GM21360 (cell line): Measurements from ENCODE around the gene TBX4.

Source experiments
- ATAC-seq: cut with Tn5 transposase; IDR thresholded peaks from one replicate; pipeline ENCODE4 v1.9.1; 2021; ENCODE audit warnings: mild to moderate bottlenecking, moderate library complexity; ENCODE audit not compliant: unreplicated experiment

The TBX4 gene

DNA sequence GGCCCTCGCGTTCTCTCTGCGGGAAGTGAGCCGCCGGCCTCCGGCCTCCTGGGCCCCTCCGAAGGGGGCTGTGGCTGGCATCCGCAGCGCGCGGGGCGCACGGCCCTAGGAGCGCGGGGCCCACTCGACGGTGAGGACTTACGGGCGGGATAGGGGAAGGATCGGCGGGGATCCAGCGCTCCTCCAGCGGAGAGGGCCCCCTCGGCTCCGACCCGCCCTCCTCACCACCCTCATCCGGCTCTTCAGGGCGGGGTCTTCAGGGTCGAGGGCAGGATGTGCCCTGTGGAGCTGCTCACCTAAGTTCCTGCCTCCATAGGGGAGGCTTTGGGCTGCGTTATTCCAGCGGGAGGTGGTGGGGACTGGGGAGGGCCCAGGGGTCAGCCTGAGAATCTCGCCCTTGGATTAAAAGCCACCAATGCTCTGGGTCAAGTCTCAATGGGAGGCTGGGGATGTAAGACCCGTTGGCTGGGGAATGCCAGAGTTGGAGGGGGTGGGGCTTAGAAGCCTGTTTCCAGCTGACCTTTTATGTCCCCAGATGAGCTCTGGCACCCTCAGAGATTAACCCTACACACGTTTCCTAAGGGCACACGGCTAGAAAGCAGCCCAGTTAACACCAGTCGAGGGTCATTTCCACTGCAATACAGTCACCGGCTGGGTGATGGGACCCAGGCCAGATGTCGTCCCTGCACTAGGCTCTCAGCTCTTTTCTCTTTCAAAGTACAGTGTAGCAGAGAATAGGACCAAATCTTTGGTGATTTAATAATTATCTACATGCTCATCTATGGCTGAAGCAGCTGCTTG, 39.2 kb upstream of the TBX4 start:
- no peak for ATAC-seq

DNA sequence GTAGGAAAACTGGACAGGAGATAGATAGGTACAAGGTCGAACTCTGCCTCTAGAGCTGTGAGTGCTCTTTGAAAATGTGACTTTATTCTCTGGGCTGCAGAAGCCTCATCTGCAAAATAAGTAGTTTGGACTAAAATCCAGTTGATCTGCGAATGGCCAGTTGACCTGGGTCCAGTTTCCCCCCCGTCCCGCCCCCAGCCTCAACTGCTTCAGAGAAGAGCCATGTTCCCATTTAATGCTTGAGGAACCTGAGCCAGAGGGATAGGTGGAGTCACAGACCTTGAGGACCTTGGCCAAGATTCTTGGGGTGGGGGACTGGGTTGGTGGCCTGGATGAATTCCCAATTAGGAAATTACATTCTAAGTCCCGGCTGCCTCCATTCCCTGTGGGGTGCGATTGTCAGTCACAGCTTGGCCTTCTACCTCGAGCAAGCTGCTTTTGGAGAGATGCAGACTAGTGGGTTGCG, 38.5 kb upstream of the TBX4 start:
- ATAC-seq: no peak

DNA sequence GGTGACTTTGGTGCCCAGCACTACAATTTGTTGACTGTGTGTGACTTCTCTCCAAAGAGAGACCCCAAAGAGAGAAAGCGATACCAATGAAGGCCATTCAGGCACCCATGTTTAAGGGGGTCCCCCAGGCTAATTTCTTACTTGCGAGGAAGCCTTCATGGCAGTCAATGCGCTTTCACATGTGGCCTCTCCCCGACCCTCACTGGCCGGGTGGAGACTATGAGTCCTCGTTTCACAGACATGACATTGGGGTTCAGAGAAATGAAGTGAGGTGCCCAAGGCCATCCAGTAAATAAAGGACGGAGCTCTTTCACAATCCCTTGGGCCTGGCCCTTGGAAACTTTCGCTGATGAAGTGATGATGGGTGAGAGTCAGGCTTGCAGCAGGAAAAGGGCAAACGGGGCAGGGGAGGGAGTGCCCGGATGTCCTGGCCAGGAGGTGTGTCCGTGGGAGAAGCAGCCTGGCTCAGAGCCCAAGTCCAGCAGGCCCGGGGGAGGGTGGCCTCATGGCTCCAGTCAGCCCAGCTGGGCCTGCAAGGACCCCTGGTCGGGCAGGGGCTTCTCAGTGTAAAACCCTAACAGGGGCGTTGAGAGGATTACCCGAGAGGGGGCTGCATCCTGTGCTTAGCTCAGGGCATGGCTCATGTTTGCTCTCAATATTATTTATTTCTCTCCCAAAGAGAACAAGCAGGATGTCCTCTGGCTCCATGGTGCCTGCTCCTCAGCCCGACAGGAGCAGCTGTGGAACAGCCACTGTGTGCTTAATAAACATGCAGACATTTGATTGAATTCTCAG, 37.9 kb upstream of the TBX4 start:
- no peak for ATAC-seq

DNA sequence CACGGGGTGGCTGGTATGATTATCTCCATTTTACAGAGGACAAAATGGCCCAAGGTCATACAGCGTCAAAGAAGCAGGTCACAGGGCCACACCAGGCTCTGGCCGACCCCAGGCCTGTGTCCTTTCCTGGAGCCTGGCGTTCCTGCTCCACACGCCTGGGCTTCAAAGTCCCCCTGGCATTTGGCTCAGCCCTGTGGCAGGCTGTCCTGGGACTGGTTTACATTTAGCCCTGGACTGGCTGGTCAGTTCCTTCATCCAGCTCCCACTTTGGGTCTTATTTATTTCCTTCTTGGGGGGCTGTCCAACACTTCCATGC, 37.3 kb upstream of the TBX4 start:
- ATAC-seq: no peak

DNA sequence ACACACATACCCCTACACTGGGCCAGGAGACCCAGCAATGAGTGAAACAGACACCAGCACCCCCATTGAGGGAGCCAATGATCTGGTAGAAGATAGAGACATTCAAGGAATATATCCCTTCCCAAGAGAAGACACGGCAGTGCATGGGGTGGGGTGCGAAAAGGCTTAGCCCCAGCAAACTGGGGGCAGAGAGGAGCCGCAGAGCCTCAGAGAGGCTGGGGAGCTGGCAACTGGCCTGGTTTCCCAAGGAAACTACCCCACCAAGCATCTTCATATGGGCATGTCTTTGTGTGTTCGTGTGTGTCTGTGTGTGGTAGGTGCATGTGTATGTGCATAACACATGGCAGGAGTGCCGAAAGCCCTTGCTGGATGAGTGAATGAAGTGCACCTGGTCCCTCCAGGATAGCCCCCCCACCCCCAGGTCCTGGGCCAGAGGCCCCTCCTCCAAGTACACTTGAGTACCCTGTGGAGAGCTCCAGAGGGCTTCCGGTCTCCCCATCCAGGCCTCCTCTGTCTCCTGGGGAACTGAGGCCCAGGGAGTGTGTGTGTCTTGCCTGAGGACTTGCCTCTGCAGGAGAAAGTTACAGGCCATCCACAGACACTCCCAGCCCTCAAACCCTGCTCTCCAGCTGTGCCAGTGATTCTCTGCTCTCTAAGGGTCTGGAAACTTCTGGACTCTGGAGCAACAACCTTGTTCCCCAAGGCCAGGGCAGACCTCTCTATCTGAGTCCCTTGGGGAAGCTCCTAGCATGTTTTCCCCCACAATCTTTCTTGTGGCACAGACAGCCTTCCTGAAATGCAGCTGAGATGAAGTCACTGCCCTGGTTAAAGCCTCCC, 36.6 kb upstream of the TBX4 start:
- ATAC-seq: no peak

DNA sequence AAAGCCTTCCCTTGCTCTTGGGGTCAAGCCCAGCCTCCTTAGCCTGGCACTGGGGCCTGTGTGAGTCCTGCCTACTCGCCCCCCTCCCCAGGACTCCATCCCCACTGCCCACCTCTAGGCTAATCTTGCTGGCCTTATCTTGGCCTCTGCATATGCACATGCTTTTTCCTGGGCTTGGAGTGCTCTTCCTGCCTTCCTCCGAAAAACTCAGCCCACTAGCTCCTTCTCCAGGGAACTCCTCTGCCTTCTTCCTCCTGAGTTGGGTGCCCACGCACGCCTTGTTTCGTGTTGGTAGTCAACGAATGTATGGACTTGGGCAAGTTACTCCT, 36.0 kb upstream of the TBX4 start:
- ATAC-seq: no peak

DNA sequence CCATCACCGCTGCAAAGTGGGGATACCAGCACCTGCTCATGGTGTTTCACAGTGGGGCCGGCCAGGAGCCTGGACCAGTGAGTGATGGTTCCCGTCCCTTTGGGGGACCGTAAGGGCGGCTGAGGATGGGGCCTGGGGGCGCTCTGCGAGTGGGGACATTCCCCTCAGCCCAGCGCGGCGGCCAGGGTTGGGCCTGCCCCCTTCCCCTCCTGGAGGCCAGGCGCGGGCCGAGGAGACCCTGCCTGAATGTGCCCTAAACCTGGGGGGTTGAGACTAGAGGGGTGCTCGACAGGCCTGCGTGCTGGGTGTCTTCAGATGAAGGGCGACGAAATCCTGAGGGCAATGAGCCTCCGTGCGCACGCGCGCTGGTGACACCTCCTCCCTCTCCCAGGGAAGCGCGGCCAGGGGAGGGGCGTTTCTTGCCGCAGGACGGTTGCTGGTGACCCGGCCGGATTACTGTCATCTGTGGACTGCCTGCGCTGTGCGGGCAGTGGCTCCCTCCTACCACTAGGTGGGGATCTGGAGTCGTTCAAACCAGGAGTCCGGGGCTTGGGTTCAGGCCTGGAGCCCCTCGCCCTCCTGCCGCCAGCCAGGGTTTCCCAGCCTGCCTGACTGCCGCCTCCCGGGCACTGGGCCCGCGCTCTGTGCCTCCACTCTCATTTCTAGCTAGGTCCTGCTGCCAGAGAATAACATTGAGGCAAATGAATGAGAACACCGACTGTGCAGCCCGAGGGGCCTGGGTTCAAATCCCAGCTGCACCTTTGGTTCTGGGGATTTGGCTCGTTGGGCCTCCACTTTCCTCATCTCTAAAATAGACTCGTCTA, 35.5 kb upstream of the TBX4 start:
- no peak for ATAC-seq

DNA sequence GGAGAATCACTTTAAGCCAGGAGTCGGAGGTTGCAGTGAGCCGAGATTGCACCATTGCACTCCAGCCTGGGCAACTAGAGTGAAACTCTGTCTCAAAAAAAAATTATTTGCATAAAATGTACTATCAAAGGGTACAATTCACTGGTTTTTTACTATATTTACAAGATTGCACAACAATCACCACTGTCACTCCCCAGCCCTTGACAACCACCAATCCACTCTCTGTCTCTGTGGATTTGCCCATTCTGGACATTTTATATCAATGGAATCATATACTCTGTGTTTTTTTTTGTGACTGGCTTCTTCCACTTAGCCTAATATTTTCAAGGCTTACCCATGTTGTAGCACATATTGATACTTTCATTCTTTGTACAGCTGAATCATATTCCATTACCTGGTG, 33.8 kb upstream of the TBX4 start:
- no peak for ATAC-seq

DNA sequence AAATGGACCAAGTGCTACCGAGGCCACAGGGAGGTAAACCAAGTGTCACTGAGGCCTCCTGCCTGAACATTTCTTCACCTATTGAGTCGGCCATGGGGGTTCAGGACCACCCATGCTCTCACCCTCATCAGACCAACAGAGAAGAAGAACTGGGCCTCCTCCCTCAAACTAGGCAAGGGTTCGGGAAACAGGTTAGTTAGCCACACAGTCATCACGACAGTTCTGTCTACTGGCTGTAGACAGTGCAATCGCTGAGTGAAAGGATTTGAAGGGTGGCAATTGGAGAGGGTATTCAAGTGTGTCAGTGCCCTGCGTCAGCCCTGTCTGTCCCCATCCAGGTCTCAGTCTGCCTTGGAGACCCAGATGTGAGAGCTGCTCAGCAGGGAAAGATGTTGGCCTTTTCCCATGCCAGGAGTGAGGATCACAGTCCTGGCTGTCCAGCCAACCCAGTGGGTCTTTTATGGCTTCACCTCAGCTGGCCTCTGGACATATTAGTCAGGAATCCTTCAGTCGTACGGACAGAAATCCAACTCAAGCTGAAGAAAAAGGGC, 32.7 kb upstream of the TBX4 start:
- ATAC-seq: no peak

DNA sequence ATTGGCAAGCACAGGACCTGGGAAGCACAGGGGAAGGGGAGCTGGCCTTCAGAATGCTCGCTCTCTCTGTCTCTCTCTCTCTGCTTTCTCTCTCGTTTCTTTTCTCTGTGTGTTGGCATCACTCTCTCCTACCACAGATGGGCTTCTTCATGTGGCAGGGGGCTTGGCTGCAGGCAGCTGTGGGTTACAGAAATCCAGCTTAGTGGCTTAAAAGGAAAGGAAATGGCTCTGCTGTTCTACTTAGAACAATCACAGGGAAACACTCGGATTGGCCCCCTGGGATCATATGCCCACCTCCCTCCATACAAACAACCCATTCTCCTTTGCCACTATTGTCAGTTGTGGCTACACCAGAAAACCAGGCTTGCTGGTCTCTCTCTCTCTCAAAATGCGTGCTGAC, 32.2 kb upstream of the TBX4 start:
- ATAC-seq: no peak

DNA sequence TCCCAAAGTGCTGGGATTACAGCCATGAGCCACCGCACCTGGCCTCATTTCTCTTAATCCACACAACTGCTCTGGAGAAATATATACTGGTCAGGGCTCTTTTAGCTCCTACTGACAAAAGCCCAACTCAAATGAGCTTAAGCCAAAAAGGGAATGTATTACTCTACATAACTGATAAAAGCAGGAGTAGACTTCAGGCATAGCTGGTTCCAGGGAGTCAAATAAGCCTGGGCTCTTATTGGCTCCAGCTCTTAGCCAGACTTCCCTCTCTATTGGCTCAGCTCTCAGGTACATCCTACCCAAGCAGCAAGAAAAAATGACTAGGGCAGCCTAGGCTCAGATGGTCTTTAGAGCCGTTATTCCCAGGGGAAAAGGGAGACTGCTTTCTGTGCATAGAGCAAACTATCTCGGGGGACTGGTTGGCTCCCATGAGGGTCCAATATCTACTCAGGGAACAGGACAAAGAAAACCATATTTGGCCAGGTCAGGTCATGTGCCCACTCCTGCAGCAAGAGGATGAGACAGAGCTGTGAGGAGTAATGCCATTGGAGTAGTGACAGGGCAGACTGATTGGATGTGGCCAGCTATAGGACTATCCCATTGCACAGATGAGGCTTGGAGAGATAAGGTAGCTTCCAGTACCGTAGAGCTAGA, 31.4 kb upstream of the TBX4 start:
- ATAC-seq: no peak

DNA sequence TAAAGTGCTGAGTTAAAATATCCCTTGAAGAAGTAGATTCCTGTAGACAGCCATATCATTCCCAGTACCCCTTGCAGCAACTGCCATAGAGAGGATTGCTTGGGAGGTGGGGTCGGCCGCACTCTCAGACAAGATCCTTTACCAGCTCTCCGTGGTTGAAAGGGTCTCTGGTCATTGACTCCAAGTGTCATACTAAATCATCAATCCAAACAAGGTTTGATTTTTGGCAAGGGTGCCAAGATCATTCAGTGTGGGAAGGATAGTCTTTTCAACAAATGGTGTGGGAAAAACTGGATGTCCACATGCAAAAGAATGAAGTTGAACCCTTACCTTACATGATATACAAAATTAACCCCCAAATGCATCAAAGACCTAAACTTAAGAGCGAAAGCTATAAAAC, 30.8 kb upstream of the TBX4 start:
- ATAC-seq: no peak

DNA sequence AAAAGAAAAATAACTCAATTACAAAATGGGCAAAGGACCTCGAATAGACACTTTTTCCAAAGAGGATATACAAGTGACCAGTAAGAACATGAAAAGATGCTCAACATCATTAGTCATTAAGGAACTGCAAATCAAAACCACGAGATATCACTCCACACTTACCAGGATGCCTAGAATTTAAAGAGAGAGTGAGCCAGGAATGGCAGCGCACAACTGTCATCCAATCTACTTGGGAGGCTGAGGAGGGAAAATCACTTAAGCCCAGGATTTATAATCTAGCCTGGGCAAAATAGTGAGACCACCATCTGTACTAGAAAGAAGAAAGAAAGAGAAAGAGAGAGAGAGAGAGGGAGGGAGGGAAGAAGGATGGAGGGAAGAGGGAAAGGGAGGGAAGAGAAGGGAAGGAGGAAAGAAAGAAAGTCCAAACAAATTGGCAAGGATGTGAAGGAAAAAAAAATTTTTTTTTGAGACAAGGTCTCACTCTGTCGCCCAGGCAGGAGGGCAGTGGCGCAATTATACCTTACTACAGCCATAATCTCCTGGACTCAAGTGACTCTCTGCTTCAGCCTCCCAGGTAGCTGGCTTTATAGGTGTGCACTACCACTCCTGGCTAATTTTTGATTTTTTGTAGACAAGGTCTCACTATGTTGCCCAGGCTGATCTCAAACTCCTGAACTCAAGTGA, 30.0 kb upstream of the TBX4 start:
- ATAC-seq: no peak

DNA sequence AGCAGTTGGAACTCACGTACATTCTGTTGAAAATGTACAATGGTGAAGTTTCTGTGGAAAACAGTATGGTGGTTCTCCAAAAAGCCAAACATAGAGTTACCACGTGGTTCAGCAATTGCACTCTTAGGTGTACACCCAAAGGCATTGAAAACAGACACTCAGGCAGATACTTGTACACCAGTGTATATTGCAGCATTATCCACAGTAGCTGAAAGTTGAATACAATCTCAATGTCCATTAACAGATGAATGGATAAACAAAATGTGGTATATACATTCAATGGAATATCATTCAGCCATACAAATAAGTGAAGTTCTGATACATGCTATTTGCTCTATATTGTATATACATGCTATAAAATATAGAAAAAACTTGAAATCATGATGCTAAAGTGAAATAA, 29.4 kb upstream of the TBX4 start:
- ATAC-seq: no peak

DNA sequence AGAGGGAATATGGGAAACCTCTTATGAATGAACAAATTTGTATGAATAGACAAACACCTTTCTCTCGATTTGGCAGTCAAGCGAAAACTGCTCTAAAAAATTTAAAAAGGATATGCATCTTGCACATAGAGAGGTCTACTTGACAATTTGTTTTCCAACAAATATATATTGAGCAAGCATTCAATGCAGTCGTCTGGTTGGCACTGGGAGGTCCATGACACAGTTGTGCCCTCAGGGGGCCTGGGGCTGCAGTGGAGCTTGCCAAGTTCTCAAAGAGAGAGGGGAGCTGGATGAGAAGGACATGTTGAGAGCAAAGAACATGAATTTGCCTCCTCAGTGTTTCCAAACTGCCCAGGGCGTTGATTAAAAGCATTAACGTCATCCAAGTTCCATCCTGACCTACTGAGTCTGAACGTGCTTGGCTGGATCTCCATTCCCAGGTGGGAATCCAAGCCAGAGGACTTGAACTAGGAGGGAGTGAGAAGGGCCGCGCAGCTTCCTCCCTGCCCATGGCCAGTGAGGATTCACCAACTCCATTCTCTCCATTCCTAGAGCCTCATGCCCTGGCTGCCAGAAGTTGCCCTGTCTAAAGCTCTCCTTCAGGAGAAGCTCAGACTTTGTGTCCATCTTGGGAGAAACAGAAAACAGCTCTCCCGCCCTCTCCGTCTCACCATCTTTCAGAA, 28.1 kb upstream of the TBX4 start:
- no peak for ATAC-seq

DNA sequence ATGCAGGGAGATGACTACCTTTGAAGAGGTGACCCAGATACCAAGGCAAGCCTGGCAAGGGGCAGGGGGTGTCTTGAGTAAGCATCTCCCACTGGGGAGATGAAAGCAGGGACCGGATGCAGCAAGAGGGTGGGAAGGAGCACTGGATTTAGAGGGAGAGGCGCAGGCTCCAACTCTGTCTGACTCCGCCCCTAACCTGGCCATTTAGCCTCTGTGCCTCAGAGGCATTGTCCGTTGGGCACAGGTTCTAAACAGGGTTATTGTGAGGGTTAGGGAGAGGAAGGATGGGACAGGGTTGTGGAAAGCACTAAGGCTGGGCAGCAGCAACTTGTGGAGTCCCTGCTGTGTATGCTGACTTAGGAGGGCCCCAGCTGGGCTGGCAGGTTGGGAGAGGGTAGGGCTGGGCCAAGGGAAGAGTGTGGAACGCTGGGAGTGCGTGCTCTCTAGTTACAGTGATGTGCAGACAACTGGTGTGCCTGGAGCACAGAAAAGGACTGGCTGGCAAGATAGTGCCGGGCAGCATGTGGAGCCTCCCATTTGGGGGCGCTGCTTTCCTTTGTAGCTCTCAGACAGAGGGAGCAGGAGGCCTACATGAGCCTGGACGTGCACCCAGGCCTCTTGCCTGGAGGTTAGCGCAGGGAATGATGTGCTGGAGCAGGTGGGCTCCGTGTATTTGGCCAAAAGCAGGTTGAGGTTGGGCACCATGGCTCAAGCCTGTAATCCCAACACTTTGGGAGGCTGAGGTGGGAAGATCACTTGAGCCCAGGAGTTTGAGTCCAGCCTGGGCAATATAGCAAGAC, 26.3 kb upstream of the TBX4 start:
- ATAC-seq: no peak

DNA sequence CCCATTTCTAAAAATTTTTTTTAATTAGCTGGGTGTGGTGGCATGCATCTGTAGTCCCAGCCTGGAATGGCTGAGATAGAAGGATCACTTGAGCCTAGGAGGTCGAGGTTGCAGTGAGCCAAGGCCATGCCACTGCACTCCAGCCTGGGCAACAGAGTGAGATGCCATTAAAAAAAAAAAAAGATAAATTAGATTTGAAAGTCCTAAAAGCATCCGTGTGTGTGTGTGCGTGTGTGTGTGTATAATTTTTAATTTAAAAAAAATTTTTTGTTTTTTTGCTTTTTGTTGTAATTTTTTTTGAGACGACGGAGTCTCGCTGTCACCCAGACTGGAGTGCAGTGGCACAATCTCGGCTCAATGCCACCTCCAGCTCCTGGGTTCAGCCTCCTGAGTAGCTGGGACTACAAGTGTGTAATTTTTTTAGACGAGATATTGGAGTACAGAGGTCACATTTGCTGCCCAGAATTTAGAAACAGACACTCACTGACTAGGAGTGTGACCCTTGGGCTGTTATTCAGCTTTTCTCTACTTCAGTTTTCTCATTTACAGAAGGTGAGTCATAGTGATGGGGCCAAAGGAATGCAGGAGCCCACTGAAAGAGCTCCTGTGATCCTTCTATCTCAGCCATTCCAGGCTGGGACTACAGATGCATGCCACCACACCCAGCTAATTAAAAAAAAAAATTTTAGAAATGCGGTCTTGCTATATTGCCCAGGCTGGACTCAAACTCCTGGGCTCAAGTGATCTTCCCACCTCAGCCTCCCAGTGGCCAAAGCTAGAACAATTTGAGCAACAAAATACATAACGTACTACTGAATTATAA, 25.5 kb upstream of the TBX4 start:
- ATAC-seq: no peak
